ENCODE data around the gene PDE10A. TPM values are rescaled to one million over a fixed set of nuclear protein-coding genes. Genes with fewer than 3 reads are reported as not detected.

PDE10A gene
- total and polyA plus RNA-seq, 8 donors: 0.78 to 58.2 (median 4.0) TPM; not detected in 1

DNA sequence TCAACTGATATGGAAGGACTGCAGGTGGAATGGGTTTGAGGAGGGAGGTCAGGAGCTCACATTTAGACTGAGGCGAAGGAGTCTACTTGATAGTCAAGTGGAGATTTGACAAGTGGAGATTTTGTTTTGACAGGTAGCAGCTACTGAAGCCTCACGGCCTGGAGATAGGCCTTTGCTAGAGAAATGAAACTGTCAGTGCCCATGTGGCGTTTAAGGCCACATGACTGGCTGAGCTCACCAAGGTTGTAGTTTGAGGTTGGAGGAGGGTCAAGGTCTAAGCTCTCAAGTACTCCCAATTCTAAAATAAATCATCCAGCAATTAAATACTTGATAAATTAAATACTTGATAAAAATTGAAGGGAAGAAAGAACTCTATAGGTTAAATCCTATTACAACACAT is 273.5 kb downstream of the PDE10A start:
- WGBS, 5 donors: 56 to 81% (median 64%) methylated on average over 3 of the region's 3 CpGs
- H3K27ac ChIP-seq: no peak overlapping the region
- no peaks in the 10 kb centered on the region for H3K9me3 ChIP-seq
- no peak overlapping the region for H3K4me3 ChIP-seq
- H3K4me1 ChIP-seq: no peaks in the 10 kb centered on the region
- TF ChIP-seq EP300 (IDR thresholded peaks at IDR 0.05) (no peak), POLR2AphosphoS5 (IDR thresholded peaks at IDR 0.05) (no peak), POLR2A (IDR thresholded peaks at IDR 0.05) (no peak)
- TF ChIP-seq, protein P1, sequence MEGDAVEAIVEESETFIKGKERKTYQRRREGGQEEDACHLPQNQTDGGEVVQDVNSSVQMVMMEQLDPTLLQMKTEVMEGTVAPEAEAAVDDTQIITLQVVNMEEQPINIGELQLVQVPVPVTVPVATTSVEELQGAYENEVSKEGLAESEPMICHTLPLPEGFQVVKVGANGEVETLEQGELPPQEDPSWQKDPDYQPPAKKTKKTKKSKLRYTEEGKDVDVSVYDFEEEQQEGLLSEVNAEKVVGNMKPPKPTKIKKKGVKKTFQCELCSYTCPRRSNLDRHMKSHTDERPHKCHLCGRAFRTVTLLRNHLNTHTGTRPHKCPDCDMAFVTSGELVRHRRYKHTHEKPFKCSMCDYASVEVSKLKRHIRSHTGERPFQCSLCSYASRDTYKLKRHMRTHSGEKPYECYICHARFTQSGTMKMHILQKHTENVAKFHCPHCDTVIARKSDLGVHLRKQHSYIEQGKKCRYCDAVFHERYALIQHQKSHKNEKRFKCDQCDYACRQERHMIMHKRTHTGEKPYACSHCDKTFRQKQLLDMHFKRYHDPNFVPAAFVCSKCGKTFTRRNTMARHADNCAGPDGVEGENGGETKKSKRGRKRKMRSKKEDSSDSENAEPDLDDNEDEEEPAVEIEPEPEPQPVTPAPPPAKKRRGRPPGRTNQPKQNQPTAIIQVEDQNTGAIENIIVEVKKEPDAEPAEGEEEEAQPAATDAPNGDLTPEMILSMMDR (IDR thresholded peaks at IDR 0.05): no peak
- no peak for DNase-seq
- H3K27me3 ChIP-seq: no peaks in the 10 kb centered on the region
- H3K36me3 ChIP-seq: peaks cover 0 to 4% (median 0%) of the 10 kb centered on the region in 4 donors
- intact Hi-C loops (cut with DNase I; ENCODE audit: low total_unique reads): no loop called here

DNA sequence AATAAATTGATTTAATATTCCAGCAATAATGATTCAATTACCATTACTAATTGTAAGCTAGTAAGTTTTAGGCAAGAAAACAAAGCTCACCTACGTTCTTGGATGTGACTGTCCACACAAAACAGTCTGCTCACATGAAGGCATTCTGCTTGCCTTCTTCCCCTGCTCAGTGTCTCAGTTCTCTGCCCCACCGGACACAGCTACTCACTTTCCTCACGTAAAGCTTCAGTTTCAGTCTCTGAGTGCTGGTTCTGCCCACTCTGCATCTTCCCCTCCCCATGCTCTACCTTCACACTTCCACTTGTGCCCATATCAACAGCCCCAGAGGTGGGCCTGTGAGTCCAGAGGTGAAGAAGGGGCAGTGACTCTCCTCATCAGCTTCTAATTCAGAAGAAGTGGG is 279.7 kb downstream of the PDE10A start:
- no peak for TF ChIP-seq POLR2A (IDR thresholded peaks at IDR 0.05)
- TF ChIP-seq, protein P1 (IDR thresholded peaks at IDR 0.05): no peak
- no peak for TF ChIP-seq POLR2AphosphoS5 (IDR thresholded peaks at IDR 0.05)
- no peak for TF ChIP-seq EP300 (IDR thresholded peaks at IDR 0.05)
- Histone ChIP-seq H3K27ac (no peak overlapping the region), H3K27me3 (no peaks in the 10 kb centered on the region), H3K4me1 (no peaks in the 10 kb centered on the region), H3K9me3 (no peaks in the 10 kb centered on the region), H3K4me3 (no peak overlapping the region), H3K36me3 (peaks cover 0 to 4% (median 2%) of the 10 kb centered on the region in 4 donors)
- WGBS, 5 donors: 79 to 85% (median 83%) methylated on average over 3 of the region's 3 CpGs
- intact Hi-C loops (cut with DNase I; ENCODE audit: low total_unique reads): no loop called here
- DNase-seq: no peak

DNA sequence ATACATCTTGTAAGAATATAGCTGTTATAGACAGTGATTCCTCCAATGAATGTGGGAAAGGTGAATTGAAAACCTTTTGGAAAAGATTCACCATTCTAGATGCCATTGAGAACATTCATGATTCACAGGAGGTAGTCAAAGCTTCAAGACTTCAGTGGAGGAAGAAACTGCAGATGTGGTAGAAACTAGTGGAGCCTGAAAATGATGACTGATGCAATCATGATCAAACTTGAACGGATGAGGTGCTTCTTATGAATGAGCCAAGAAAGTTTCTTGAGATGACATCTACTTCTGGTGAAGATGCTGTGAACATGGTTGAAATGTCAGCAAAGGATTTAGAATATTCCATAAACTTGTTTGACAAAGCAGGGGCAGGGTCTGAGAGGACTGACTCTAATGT is 286.9 kb downstream of the PDE10A start:
- peaks cover 0 to 4% (median 0%) of the 10 kb centered on the region in 4 donors for H3K36me3 ChIP-seq
- no peaks in the 10 kb centered on the region for H3K27me3 ChIP-seq
- intact Hi-C loops (cut with DNase I; ENCODE audit: low total_unique reads): no loop called here
- H3K4me3 ChIP-seq: no peak overlapping the region
- TF ChIP-seq POLR2A (IDR thresholded peaks at IDR 0.05): no peak
- TF ChIP-seq POLR2AphosphoS5 (IDR thresholded peaks at IDR 0.05): no peak
- TF ChIP-seq, protein P1 (IDR thresholded peaks at IDR 0.05): no peak
- TF ChIP-seq EP300 (IDR thresholded peaks at IDR 0.05): no peak
- WGBS, 5 donors: 89 to 100% (median 91%) methylated on average over 1 of the region's 1 CpG
- H3K9me3 ChIP-seq: no peaks in the 10 kb centered on the region
- DNase-seq: no peak
- H3K4me1 ChIP-seq: no peaks in the 10 kb centered on the region
- H3K27ac ChIP-seq: no peak overlapping the region

DNA sequence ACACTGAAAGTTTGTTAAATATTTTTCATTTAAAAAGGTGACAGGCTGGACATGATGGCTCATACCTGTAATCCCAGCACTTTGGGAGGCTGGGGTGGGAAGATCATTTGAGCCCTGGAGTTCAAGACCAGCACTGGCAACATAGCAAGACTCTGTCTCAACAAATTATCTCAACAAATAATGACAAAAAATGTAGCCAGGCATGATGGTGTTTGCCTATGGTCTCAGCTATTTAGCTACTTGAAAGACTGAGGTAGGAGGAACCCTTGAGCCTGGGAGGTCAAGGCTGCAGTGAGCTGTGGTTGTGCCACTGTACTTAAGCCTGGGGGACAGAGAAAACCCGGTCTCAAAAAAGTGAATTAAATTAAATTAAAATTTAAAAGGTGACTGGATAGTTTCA is 297.7 kb downstream of the PDE10A start:
- Histone ChIP-seq H3K4me1 (no peaks in the 10 kb centered on the region), H3K27me3 (no peaks in the 10 kb centered on the region), H3K9me3 (peaks cover 4 to 17% (median 9%) of the 10 kb centered on the region in 4 donors), H3K27ac (no peak overlapping the region), H3K4me3 (no peak overlapping the region), H3K36me3 (no peaks in the 10 kb centered on the region)
- 59 to 88% (median 79%) methylated on average over 1 of the region's 1 CpG for WGBS, 5 donors
- DNase-seq: no peak
- TF ChIP-seq EP300 (IDR thresholded peaks at IDR 0.05): no peak
- TF ChIP-seq, protein P1 (IDR thresholded peaks at IDR 0.05): no peak
- TF ChIP-seq POLR2AphosphoS5 (IDR thresholded peaks at IDR 0.05): no peak
- TF ChIP-seq POLR2A (IDR thresholded peaks at IDR 0.05): no peak
- intact Hi-C loops (cut with DNase I; ENCODE audit: low total_unique reads): no loop called here
